K562 (cell line): Measurements from ENCODE around the gene IFI27L1. TPM values are rescaled to one million over a fixed set of nuclear protein-coding genes. Genes with fewer than 3 reads are reported as not detected.

ENCODE experiments used
- ATAC-seq: fragments of 200-7000 bp; cut with Tn5 transposase; 3 replicates; pipeline ENCODE4 v1.9.1; 2020; ENCODE audit warnings: moderate library complexity
- BruUV-seq: library from RNA; stranded (reverse); fragments of 400-500 nt; replicated peaks from 2 replicates; lab custom pipeline; 2021; lab: Mats Ljungman, UMichigan
- CTCF ChIA-PET: fragments of 300-600 bp; formaldehyde crosslinking; extraction: SDS; loops from one replicate; lab custom pipeline; 2021; ENCODE audit warnings: low intra/inter-chr PET ratio; lab: Yijun Ruan, JAX
- POLR2A ChIA-PET: fragments of 300-600, 350-650 bp; sonication (Branson Sonifier 250); formaldehyde crosslinking; extraction: SDS; loops from one replicate; lab custom pipeline; 2021; ENCODE audit warnings: antibody characterized with exemption, inconsistent platforms; lab: Yijun Ruan, JAX
- DNase-seq, 4 experiments: peaks; one replicate each; pipeline versions ENCODE4 v3.0.0 to v3.0.0-alpha.2; 2011 to 2018; ENCODE audit warnings: low spot score in 3 of 4, mixed read lengths in 3 of 4; ENCODE audit errors: extremely low read depth in 1 of 4
- FAIRE-seq: peaks from 2 replicates; lab custom pipeline; 2011; peaks lifted over from hg19 to GRCh38; lab: Jason Lieb, UNC
- H2AFZ ChIP-seq: 2 replicates; pipeline ENCODE4 v1.6.0; 2011; ENCODE audit warnings: low read depth, low read length, control low read depth, inconsistent platforms
- H3K27ac ChIP-seq: fragments of 200-600 bp; 3 replicates; pipeline ENCODE4 v1.8.0; 2011; ENCODE audit warnings: low read depth, mild to moderate bottlenecking, control low read depth, inconsistent platforms, low read length, moderate library complexity, mixed read lengths; ENCODE audit errors: extremely low read depth
- H3K27me3 ChIP-seq, 2 experiments: fragments of 300-600 bp in 1 of 2; 2 replicates in 1 of 2; 3 replicates in 1 of 2; pipeline versions ENCODE4 v1.6.0 to v1.8.0; 2011; ENCODE audit warnings: inconsistent platforms in 2 of 2, low read length in 2 of 2, mild to moderate bottlenecking in 1 of 2, mixed read lengths in 1 of 2, moderate library complexity in 1 of 2; ENCODE audit not compliant: control insufficient read depth in 2 of 2, insufficient read depth in 2 of 2
- H3K36me3 ChIP-seq: fragments of 300-600 bp; 3 replicates; pipeline ENCODE4 v1.8.0; 2011; ENCODE audit warnings: mild to moderate bottlenecking, low read length, inconsistent platforms; ENCODE audit not compliant: control insufficient read depth, insufficient read depth
- H3K4me1 ChIP-seq, 2 experiments: fragments of 200-600 bp in 1 of 2; replicated peaks in 1 of 2; 2 replicates in 1 of 2; 3 replicates in 1 of 2; pipeline versions ENCODE4 v1.5.1 to v1.8.0; 2011; ENCODE audit warnings: inconsistent platforms in 2 of 2, low read length in 2 of 2, mild to moderate bottlenecking in 1 of 2, mixed read lengths in 1 of 2, moderate library complexity in 1 of 2; ENCODE audit not compliant: control insufficient read depth in 2 of 2, insufficient read depth in 2 of 2
- H3K4me2 ChIP-seq: 2 replicates; pipeline ENCODE4 v1.6.1; 2011; ENCODE audit warnings: low read length, control low read depth, inconsistent platforms, mixed read lengths; ENCODE audit not compliant: insufficient read depth
- H3K4me3 ChIP-seq: fragments of 200-600 bp; sonication (generic), shearing (Covaris generic); 2 replicates; pipeline ENCODE4 v1.5.1; 2016; ENCODE audit warnings: control low read depth, inconsistent platforms
- H3K79me2 ChIP-seq: fragments of 200-600 bp; 3 replicates; pipeline ENCODE4 v1.8.0; 2011; ENCODE audit warnings: low read length, inconsistent platforms; ENCODE audit not compliant: control insufficient read depth, insufficient read depth
- H3K9ac ChIP-seq, 2 experiments: 2 replicates each; pipeline versions ENCODE4 v1.6.0 to v1.6.1; 2011; ENCODE audit warnings: low read depth in 2 of 2, low read length in 2 of 2, control low read depth in 1 of 2, inconsistent platforms in 1 of 2, mild to moderate bottlenecking in 1 of 2, mixed read lengths in 1 of 2; ENCODE audit not compliant: insufficient read depth in 1 of 2
- H3K9me1 ChIP-seq: one replicate; pipeline ENCODE4 v1.6.0; 2011; ENCODE audit warnings: inconsistent platforms, mild to moderate bottlenecking, low read length, moderate library complexity; ENCODE audit not compliant: control insufficient read depth, insufficient read depth
- H3K9me3 ChIP-seq: replicated peaks from 2 replicates; pipeline ENCODE4 v1.5.1; 2011; ENCODE audit warnings: low read depth, low read length, inconsistent platforms; ENCODE audit not compliant: control insufficient read depth, insufficient read depth
- H4K20me1 ChIP-seq: replicated peaks from 2 replicates; pipeline ENCODE4 v1.6.1; 2011; ENCODE audit warnings: low read length, inconsistent platforms, mixed read lengths; ENCODE audit not compliant: control insufficient read depth, insufficient read depth
- ETV6 ChIP-seq, 3 experiments: fragments of 150-350 bp in 1 of 3; sonication (generic) in 1 of 3; formaldehyde crosslinking in 1 of 3; IDR thresholded peaks; 2 replicates each; pipeline versions ENCODE4 v1.6.1 to v1.8.0; 2014 to 2022; ENCODE audit warnings: borderline replicate concordance in 2 of 3, low read depth in 2 of 3, antibody characterized with exemption in 1 of 3, low read length in 1 of 3, mild to moderate bottlenecking in 1 of 3, missing genetic modification reagents in 1 of 3
- HDAC3 ChIP-seq: fragments of 450-650 bp; IDR thresholded peaks from 2 replicates; pipeline ENCODE4 v1.6.1; 2018; ENCODE audit warnings: borderline replicate concordance, mild to moderate bottlenecking, moderate library complexity; ENCODE audit not compliant: partially characterized antibody
- HINFP ChIP-seq: fragments of 450-650 bp; conservative IDR thresholded peaks from 2 replicates; pipeline ENCODE4 v1.6.1; 2016; ENCODE audit warnings: missing genetic modification characterization, low read depth, mild to moderate bottlenecking, control low read depth, missing compliant biosample characterization
- HIVEP1 ChIP-seq: fragments of 250-450 bp; sonication (Bioruptor Pico); IDR thresholded peaks from 2 replicates; pipeline ENCODE4 v1.4.0; 2020; ENCODE audit warnings: mild to moderate bottlenecking
- TRIM25 ChIP-seq: fragments of 450-650 bp; IDR thresholded peaks from 2 replicates; pipeline ENCODE4 v1.7.0; 2016; ENCODE audit warnings: borderline replicate concordance
- VEZF1 ChIP-seq: fragments of 200-800 bp; sonication (Bioruptor generic); IDR thresholded peaks from 2 replicates; pipeline ENCODE4 v1.6.1; 2017; ENCODE audit warnings: missing genetic modification characterization, missing compliant biosample characterization
- ZNF165 ChIP-seq: fragments of 250-450 bp; sonication (Bioruptor Pico); IDR thresholded peaks from 2 replicates; pipeline ENCODE4 v1.4.0; 2020; ENCODE audit warnings: borderline replicate concordance
- ZNF239 ChIP-seq: fragments of 250-450 bp; sonication (Bioruptor Pico); IDR thresholded peaks from 2 replicates; pipeline ENCODE4 v1.4.0; 2020; ENCODE audit warnings: mild to moderate bottlenecking
- ZNF707 ChIP-seq: fragments of 250-450 bp; sonication (Bioruptor Pico); conservative IDR thresholded peaks from 2 replicates; pipeline ENCODE4 v1.8.0; 2022; ENCODE audit warnings: inconsistent platforms, mild to moderate bottlenecking, moderate library complexity
- ZSCAN32 ChIP-seq: fragments of 450-650 bp; formaldehyde crosslinking; IDR thresholded peaks from 2 replicates; pipeline ENCODE4 v1.4.0; 2020; ENCODE audit warnings: mild to moderate bottlenecking, moderate library complexity
- WGBS: fragments of 100-300 bp; shearing (Covaris generic); methylation state at CpG from one replicate; pipeline ENCODE4 v1.1.6; 2016; ENCODE audit warnings: low coverage, mixed read lengths; ENCODE audit not compliant: insufficient coverage; ENCODE audit errors: missing lambda C conversion rate; 5-methylcytosine and 5-hydroxymethylcytosine counted together
- in situ Hi-C: fragments of 300-500 bp; cut with MboI; formaldehyde crosslinking; loops from 4 replicates; pipeline ENCODE4 v1.15.0; 2018; ENCODE audit warnings: inconsistent platforms, mixed read lengths
- intact Hi-C: fragments of 100-400 bp; cut with micrococcal nuclease; formaldehyde crosslinking; loops from 2 replicates; pipeline ENCODE4 v1.14.2; 2022
- polyA plus RNA-seq, 8 experiments: library from polyadenylated mRNA; depleted of rRNA in 4 of 8; stranded (reverse) in 5 of 8; unstranded in 3 of 8; fragments of >200 nt; fragmentation: Nextera tagmentation in 2 of 8; fragmentation: Illumina TruSeq in 1 of 8; extraction: Ambion mirVana in 2 of 8; extraction: Trizol in 1 of 8; gene quantifications; 2 replicates each; pipeline versions ENCODE4 v1.2.1 to v1.2.3, GENCODE V29; 2011 to 2014; ENCODE audit warnings: inconsistent platforms in 1 of 8, missing spikeins in 1 of 8
- total RNA-seq, 7 experiments: library from RNA; depleted of rRNA in 6 of 7; stranded (reverse); fragments of >200 nt in 6 of 7; fragmentation: Illumina TruSeq in 2 of 7; extraction: Trizol in 2 of 7; gene quantifications; 2 replicates each; pipeline versions ENCODE4 v1.2.1 to v1.2.3, GENCODE V29; 2011 to 2021; ENCODE audit warnings: low replicate concordance in 1 of 7
- TF ChIP-seq, protein P1 (sequence below), 2 experiments: fragments of 150-350 bp in 1 of 2; IDR thresholded peaks; 2 replicates each; pipeline ENCODE4 v1.6.1; 2012 to 2016; ENCODE audit warnings: low read depth in 2 of 2, low read length in 2 of 2, mild to moderate bottlenecking in 1 of 2, moderate library complexity in 1 of 2

IFI27L1 gene
- total and polyA plus RNA-seq, 9 of the 15 experiments (the other 6 are each of a cell fraction or from before 2014, with no cell fraction given): 14.5 to 28.0 (median 23.8) TPM

- no peak for TF ChIP-seq HDAC3
- no peak for TF ChIP-seq HIVEP1 (CRISPR knock-in tag)
- no peak for TF ChIP-seq ZNF707 (CRISPR knock-in tag)
- TF ChIP-seq ZNF239 (CRISPR knock-in tag): no peak
- TF ChIP-seq, all 486 proteins: peak for 0
These were observed 17.9 kb downstream of the IFI27L1 start (continued) for GRCh38 chr14:94099006-94099405.

- no peak overlapping the region for H3K27ac ChIP-seq
- intact Hi-C loops: no loop called here
- no peak overlapping the region for H3K4me2 ChIP-seq
- H3K36me3 ChIP-seq: no peaks in the 10 kb centered on the region
- no peak overlapping the region for H2AFZ ChIP-seq
- in situ Hi-C loops: no loop called here
- H3K9ac ChIP-seq: no peak overlapping the region
- no peaks in the 10 kb centered on the region for H4K20me1 ChIP-seq
- DNase-seq (no peak), ATAC-seq (no peak), FAIRE-seq (no peak)
- no peaks in the 10 kb centered on the region for H3K27me3 ChIP-seq
- H3K9me3 ChIP-seq: no peaks in the 10 kb centered on the region
- 48% methylated on average over 4 of the region's 4 CpGs for WGBS
- no TSS peak for BruUV-seq
- H3K4me1 ChIP-seq: no peaks in the 10 kb centered on the region; a peak in 1 of 5 replicates
- H3K4me3 ChIP-seq: no peak overlapping the region
- no peaks in the 10 kb centered on the region for H3K79me2 ChIP-seq
- POLR2A ChIA-PET: interaction anchor here (0.5 to 1.2 kb wide), 3 partner anchors 9 to 27 kb away, joined by 3 to 7 read pairs (median 3); partner anchors contain the start of gene IFI27
- CTCF ChIA-PET: no interaction called here
- H3K9me1 ChIP-seq: peaks cover 2% of the 10 kb centered on the region
- no peak for TF ChIP-seq ZSCAN32 (CRISPR knock-in tag)
- TF ChIP-seq ETV6 (IDR thresholded peaks at IDR 0.05; ENCODE audit: borderline replicate concordance in 1 of 2, low read depth in 2 of 2, low read length in 1 of 2): no peak
- TF ChIP-seq ETV6 (CRISPR knock-in tag; IDR thresholded peaks at IDR 0.05; ENCODE audit: borderline replicate concordance): no peak
- no peak for TF ChIP-seq HINFP (tag)
- TF ChIP-seq, protein P1, sequence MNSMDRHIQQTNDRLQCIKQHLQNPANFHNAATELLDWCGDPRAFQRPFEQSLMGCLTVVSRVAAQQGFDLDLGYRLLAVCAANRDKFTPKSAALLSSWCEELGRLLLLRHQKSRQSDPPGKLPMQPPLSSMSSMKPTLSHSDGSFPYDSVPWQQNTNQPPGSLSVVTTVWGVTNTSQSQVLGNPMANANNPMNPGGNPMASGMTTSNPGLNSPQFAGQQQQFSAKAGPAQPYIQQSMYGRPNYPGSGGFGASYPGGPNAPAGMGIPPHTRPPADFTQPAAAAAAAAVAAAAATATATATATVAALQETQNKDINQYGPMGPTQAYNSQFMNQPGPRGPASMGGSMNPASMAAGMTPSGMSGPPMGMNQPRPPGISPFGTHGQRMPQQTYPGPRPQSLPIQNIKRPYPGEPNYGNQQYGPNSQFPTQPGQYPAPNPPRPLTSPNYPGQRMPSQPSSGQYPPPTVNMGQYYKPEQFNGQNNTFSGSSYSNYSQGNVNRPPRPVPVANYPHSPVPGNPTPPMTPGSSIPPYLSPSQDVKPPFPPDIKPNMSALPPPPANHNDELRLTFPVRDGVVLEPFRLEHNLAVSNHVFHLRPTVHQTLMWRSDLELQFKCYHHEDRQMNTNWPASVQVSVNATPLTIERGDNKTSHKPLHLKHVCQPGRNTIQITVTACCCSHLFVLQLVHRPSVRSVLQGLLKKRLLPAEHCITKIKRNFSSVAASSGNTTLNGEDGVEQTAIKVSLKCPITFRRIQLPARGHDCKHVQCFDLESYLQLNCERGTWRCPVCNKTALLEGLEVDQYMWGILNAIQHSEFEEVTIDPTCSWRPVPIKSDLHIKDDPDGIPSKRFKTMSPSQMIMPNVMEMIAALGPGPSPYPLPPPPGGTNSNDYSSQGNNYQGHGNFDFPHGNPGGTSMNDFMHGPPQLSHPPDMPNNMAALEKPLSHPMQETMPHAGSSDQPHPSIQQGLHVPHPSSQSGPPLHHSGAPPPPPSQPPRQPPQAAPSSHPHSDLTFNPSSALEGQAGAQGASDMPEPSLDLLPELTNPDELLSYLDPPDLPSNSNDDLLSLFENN (IDR thresholded peaks at IDR 0.05; ENCODE audit: low read depth in 2 of 2, low read length in 2 of 2): no peak
- TF ChIP-seq ZNF165 (CRISPR knock-in tag): no peak
- no peak for TF ChIP-seq TRIM25
- no peak for TF ChIP-seq VEZF1 (CRISPR knock-in tag)
These were observed 19.7 kb downstream of the IFI27L1 start for GRCh38 chr14:94100847-94101246.
